Fibroblast of lung (primary cell): ENCODE results near the gene PITX2. TPM values are rescaled to one million over a fixed set of nuclear protein-coding genes. Genes with fewer than 3 reads are reported as not detected.

Source experiments
- DNase-seq, 2 donors: peaks; one replicate each; pipeline versions ENCODE4 v3.0.0 to v3.0.0-alpha.2; 2010; ENCODE audit warnings: low read depth in 2 of 2
- H2AFZ ChIP-seq: 2 replicates; pipeline ENCODE4 v1.5.1; 2012; ENCODE audit warnings: low read length, control low read depth, inconsistent platforms
- H3K27ac ChIP-seq: 2 replicates; pipeline ENCODE4 v1.5.1; 2011; ENCODE audit warnings: low read length, control low read depth; ENCODE audit not compliant: insufficient read depth
- H3K27me3 ChIP-seq: 2 replicates; pipeline ENCODE4 v1.5.1; 2011; ENCODE audit warnings: mild to moderate bottlenecking, low read length; ENCODE audit not compliant: control insufficient read depth, insufficient read depth
- H3K36me3 ChIP-seq: 2 replicates; pipeline ENCODE4 v1.5.1; 2011; ENCODE audit warnings: low read length; ENCODE audit not compliant: control insufficient read depth, insufficient read depth
- H3K4me1 ChIP-seq: 2 replicates; pipeline ENCODE4 v1.5.1; 2011; ENCODE audit warnings: low read length; ENCODE audit not compliant: control insufficient read depth, insufficient read depth; ENCODE audit errors: extremely low read depth
- H3K4me2 ChIP-seq: 2 replicates; pipeline ENCODE4 v1.5.1; 2011; ENCODE audit warnings: low read length, control low read depth; ENCODE audit not compliant: insufficient read depth; ENCODE audit errors: extremely low read depth
- H3K4me3 ChIP-seq, 4 experiments: fragments of 200-600 bp in 1 of 4; sonication (generic) in 1 of 4; replicated peaks in 1 of 4; 2 replicates each; pipeline ENCODE4 v1.5.1; 2011 to 2016; ENCODE audit warnings: low read length in 4 of 4, low read depth in 3 of 4, mild to moderate bottlenecking in 3 of 4, control low read depth in 2 of 4, inconsistent platforms in 1 of 4, mixed read lengths in 1 of 4; ENCODE audit not compliant: insufficient read depth in 1 of 4; ENCODE audit errors: control extremely low read depth in 1 of 4
- H3K79me2 ChIP-seq: 2 replicates; pipeline ENCODE4 v1.5.1; 2012; ENCODE audit warnings: mild to moderate bottlenecking, low read length, inconsistent platforms; ENCODE audit not compliant: control insufficient read depth, insufficient read depth
- H3K9ac ChIP-seq: 2 replicates; pipeline ENCODE4 v1.5.1; 2011; ENCODE audit warnings: mild to moderate bottlenecking, low read length, control low read depth; ENCODE audit not compliant: insufficient read depth
- H3K9me3 ChIP-seq: 2 replicates; pipeline ENCODE4 v1.5.1; 2012; ENCODE audit warnings: low read depth, low read length; ENCODE audit not compliant: control insufficient read depth, insufficient read depth
- H4K20me1 ChIP-seq: 2 replicates; pipeline ENCODE4 v1.5.1; 2011; ENCODE audit warnings: low read length; ENCODE audit not compliant: control insufficient read depth, insufficient read depth; ENCODE audit errors: extremely low read depth
- CTCF ChIP-seq, 2 donors: IDR thresholded peaks in 1 of 2; conservative IDR thresholded peaks in 1 of 2; 1 replicate in 1 of 2; 2 replicates in 1 of 2; pipeline ENCODE4 v1.5.1; 2011 to 2012; ENCODE audit warnings: low read length in 2 of 2, control low read depth in 1 of 2, inconsistent platforms in 1 of 2, low read depth in 1 of 2, mild to moderate bottlenecking in 1 of 2
- EZH2 ChIP-seq: IDR thresholded peaks from 2 replicates; pipeline ENCODE4 v1.5.1; 2012; ENCODE audit warnings: low read length, control low read depth, mild to moderate bottlenecking; ENCODE audit errors: missing control alignments
- polyA minus RNA-seq: library from RNA; depleted of rRNA, polyadenylated mRNA; stranded (reverse); fragments of >200 nt; gene quantifications from 2 replicates; pipeline ENCODE4 v1.2.3, GENCODE V29; 2011; ENCODE audit warnings: low replicate concordance
- polyA plus RNA-seq, 2 donors: library from polyadenylated mRNA; depleted of rRNA in 1 of 2; stranded (reverse) in 1 of 2; unstranded in 1 of 2; fragments of >200 nt; gene quantifications; 2 replicates each; pipeline ENCODE4 v1.2.1, GENCODE V29; 2011 to 2012; ENCODE audit warnings: missing spikeins in 1 of 2
- total RNA-seq: library from RNA; depleted of rRNA; stranded (reverse); fragments of >200 nt; gene quantifications from 2 replicates; pipeline ENCODE4 v1.2.1, GENCODE V29; 2014

PITX2 gene
- total RNA-seq (0.26 and 0.33 TPM in 2 replicates), polyA plus RNA-seq (0.40 and 0.41 TPM in 2 replicates), polyA minus RNA-seq (not detected in 2 replicates)
- 0.43 and 0.65 TPM in 2 replicates for polyA plus RNA-seq (2012)

- peak; percentile 83 to 84 for DNase-seq
- peak within 1 kb of the TSS; percentile 7 to 49 (median 26) for H3K4me3 ChIP-seq
- peaks cover 81% of the 10 kb centered on the region for H3K27me3 ChIP-seq
- no peak within 1 kb of the TSS for H3K27ac ChIP-seq
- no peaks in the 10 kb centered on the region for H3K79me2 ChIP-seq
- no peaks in the 10 kb centered on the region for H3K9me3 ChIP-seq
- H3K9ac ChIP-seq: no peak within 1 kb of the TSS
- no peaks in the 10 kb centered on the region for H4K20me1 ChIP-seq
- no peak within 1 kb of the TSS for H2AFZ ChIP-seq
- no peak for TF ChIP-seq CTCF (conservative IDR thresholded peaks at IDR 0.05 in 1 of 2, IDR thresholded peaks at IDR 0.05 in 1 of 2; ENCODE audit: low read depth in 1 of 2, low read length in 2 of 2)
- peak; percentile 89 for TF ChIP-seq EZH2
- H3K4me2 ChIP-seq: peak within 1 kb of the TSS; percentile 59
- H3K36me3 ChIP-seq: no peaks in the 10 kb centered on the region
- no peaks in the 10 kb centered on the region for H3K4me1 ChIP-seq
Observed at GRCh38 chr4:110622841-110623717, at the start of gene PITX2. Gene PITX2 (minus strand): TSS chr4:110623077. CDS start chr4:110622460, 617 bp downstream.

- DNase-seq: no peak
- H3K9ac ChIP-seq: no peak overlapping the region
- no peaks in the 10 kb centered on the region for H4K20me1 ChIP-seq
- no peak overlapping the region for H3K27ac ChIP-seq
- no peaks in the 10 kb centered on the region for H3K36me3 ChIP-seq
- no peak for TF ChIP-seq CTCF (conservative IDR thresholded peaks at IDR 0.05 in 1 of 2, IDR thresholded peaks at IDR 0.05 in 1 of 2; ENCODE audit: low read depth in 1 of 2, low read length in 2 of 2)
- TF ChIP-seq EZH2: no peak
- H3K9me3 ChIP-seq: no peaks in the 10 kb centered on the region
- no peak overlapping the region for H3K4me2 ChIP-seq
- no peaks in the 10 kb centered on the region for H3K79me2 ChIP-seq
- H3K4me1 ChIP-seq: no peaks in the 10 kb centered on the region
- H3K27me3 ChIP-seq: no peaks in the 10 kb centered on the region
- H2AFZ ChIP-seq: no peak overlapping the region
- no peak overlapping the region for H3K4me3 ChIP-seq
Observed at GRCh38 chr4:110671679-110672078, 48.8 kb upstream of the PITX2 start.

- H3K4me3 ChIP-seq: no peak overlapping the region
- no peaks in the 10 kb centered on the region for H3K4me1 ChIP-seq
- H3K9me3 ChIP-seq: no peaks in the 10 kb centered on the region
- H3K4me2 ChIP-seq: no peak overlapping the region
- no peaks in the 10 kb centered on the region for H3K27me3 ChIP-seq
- H3K9ac ChIP-seq: no peak overlapping the region
- H3K27ac ChIP-seq: no peak overlapping the region
- TF ChIP-seq CTCF (conservative IDR thresholded peaks at IDR 0.05 in 1 of 2, IDR thresholded peaks at IDR 0.05 in 1 of 2; ENCODE audit: low read depth in 1 of 2, low read length in 2 of 2) (no peak), EZH2 (no peak)
- no peaks in the 10 kb centered on the region for H3K79me2 ChIP-seq
- H3K36me3 ChIP-seq: no peaks in the 10 kb centered on the region
- no peak for DNase-seq
- H2AFZ ChIP-seq: no peak overlapping the region
- no peaks in the 10 kb centered on the region for H4K20me1 ChIP-seq
Observed at GRCh38 chr4:110669663-110670062, 46.8 kb upstream of the PITX2 start.
